NCI-H1436 treated with DMSO at 0.1 percent for 48 hours (cell line): ENCODE results near the gene FAM177A1.
"Not testable (repeated sequence)": the region's sequence is repeated elsewhere in the genome, so short reads cannot be mapped to it uniquely, and the experiment has no call there.

Experiments
- DNase-seq: peaks from one replicate; lab custom pipeline; 2025; lab: John Stamatoyannopoulos, UW

Gene FAM177A1

GRCh38 chr14:35046048-35046750 is at the start of gene FAM177A1:
TSS of gene FAM177A1 (plus strand) at chr14:35046272. CDS start at chr14:35046464, 192 bp downstream.
- peak; percentile 86 for DNase-seq

- no peak for DNase-seq
These were observed 48.3 kb upstream of the FAM177A1 start for GRCh38 chr14:34997762-34998161.

GRCh38 chr14:34999500-34999899 is 46.6 kb upstream of the FAM177A1 start:
- DNase-seq = no peak

GRCh38 chr14:35001621-35002020 is 44.5 kb upstream of the FAM177A1 start:
- no peak for DNase-seq

GRCh38 chr14:35004839-35005238 is 41.2 kb upstream of the FAM177A1 start:
- DNase-seq = no peak

- DNase-seq = no peak
These were observed 29.5 kb upstream of the FAM177A1 start for GRCh38 chr14:35016568-35016967.

GRCh38 chr14:35020713-35021112 is 25.4 kb upstream of the FAM177A1 start:
- DNase-seq = no peak

GRCh38 chr14:35028435-35028834 is 17.6 kb upstream of the FAM177A1 start:
- no peak for DNase-seq

- DNase-seq = no peak
These were observed 13.5 kb upstream of the FAM177A1 start for GRCh38 chr14:35032562-35032961.

GRCh38 chr14:35034440-35034833 is 11.6 kb upstream of the FAM177A1 start:
- no peak for DNase-seq

GRCh38 chr14:35034944-35035554 is 11.0 kb upstream of the FAM177A1 start:
- not testable (repeated sequence) for DNase-seq

GRCh38 chr14:35038312-35038711 is 7.8 kb upstream of the FAM177A1 start:
- DNase-seq = not testable (repeated sequence)

GRCh38 chr14:35042632-35043031 is 3.4 kb upstream of the FAM177A1 start:
- DNase-seq = no peak

- no peak for DNase-seq
These were observed 3.0 kb upstream of the FAM177A1 start for GRCh38 chr14:35043046-35043445.

GRCh38 chr14:35044939-35045797 is 904 bp upstream of the FAM177A1 start:
- no peak for DNase-seq

- no peak for DNase-seq
These were observed 349 bp upstream of the FAM177A1 start for GRCh38 chr14:35045798-35046047.

- no peak for DNase-seq
These were observed 872 bp downstream of the FAM177A1 start for GRCh38 chr14:35046751-35047536.

- DNase-seq = no peak
These were observed 2.0 kb downstream of the FAM177A1 start for GRCh38 chr14:35047976-35048513.

GRCh38 chr14:35050652-35051051 is 4.6 kb downstream of the FAM177A1 start:
- DNase-seq = no peak

GRCh38 chr14:35051796-35052195 is 5.7 kb downstream of the FAM177A1 start:
- DNase-seq = no peak

- no peak for DNase-seq
These were observed 6.6 kb downstream of the FAM177A1 start for GRCh38 chr14:35052637-35053036.
